SK-N-SH (cell line): ENCODE data around the gene PKNOX2.

Experiments
- CTCF ChIP-seq: fragments of 200-600 bp; sonication (generic); IDR thresholded peaks from 2 replicates; pipeline ENCODE4 v1.6.1; 2017; ENCODE audit warnings: antibody characterized with exemption, mild to moderate bottlenecking, moderate library complexity
- EP300 ChIP-seq, 2 experiments: IDR thresholded peaks; 2 replicates each; pipeline versions ENCODE4 v1.4.0 to v1.6.1; 2012; ENCODE audit warnings: borderline replicate concordance in 1 of 2, low read depth in 1 of 2, low read length in 1 of 2
- EZH2phosphoT487 ChIP-seq: fragments of 200-600 bp; sonication (generic); IDR thresholded peaks from 2 replicates; pipeline ENCODE4 v1.6.1; 2017; ENCODE audit warnings: low read depth, mixed run types, mild to moderate bottlenecking, antibody characterized with exemption, moderate library complexity, borderline replicate concordance
- MAX ChIP-seq: IDR thresholded peaks from 2 replicates; pipeline ENCODE4 v1.4.0; 2012; ENCODE audit warnings: low read depth
- MEF2A ChIP-seq: IDR thresholded peaks from 2 replicates; pipeline ENCODE4 v1.4.0; 2012; ENCODE audit warnings: low read depth, borderline replicate concordance
- MXI1 ChIP-seq: IDR thresholded peaks from 2 replicates; pipeline ENCODE4 v1.6.1; 2012; ENCODE audit warnings: mild to moderate bottlenecking, low read depth, low read length, improper control_type of control experiment
- RCOR1 ChIP-seq: fragments of 150-350 bp; IDR thresholded peaks from 2 replicates; pipeline ENCODE4 v1.6.1; 2017; ENCODE audit warnings: antibody characterized with exemption, low read length
- REST ChIP-seq: IDR thresholded peaks from 2 replicates; pipeline ENCODE4 v1.6.1; 2012; ENCODE audit warnings: mild to moderate bottlenecking, low read depth, low read length, moderate library complexity
- SIN3A ChIP-seq: IDR thresholded peaks from 2 replicates; pipeline ENCODE4 v1.6.1; 2012; ENCODE audit warnings: low read depth, mild to moderate bottlenecking, low read length, moderate library complexity, borderline replicate concordance
- TAF1 ChIP-seq: IDR thresholded peaks from 2 replicates; pipeline ENCODE4 v1.6.1; 2012; ENCODE audit warnings: low read depth, mild to moderate bottlenecking, low read length, moderate library complexity, borderline replicate concordance
- TCF12 ChIP-seq: IDR thresholded peaks from 2 replicates; pipeline ENCODE4 v1.4.0; 2012
- TEAD4 ChIP-seq: IDR thresholded peaks from 2 replicates; pipeline ENCODE4 v1.4.0; 2012; ENCODE audit warnings: mild to moderate bottlenecking, borderline replicate concordance; ENCODE audit not compliant: insufficient read depth
- YY1 ChIP-seq: IDR thresholded peaks from 2 replicates; pipeline ENCODE4 v1.4.0; 2012; ENCODE audit warnings: low read depth, mild to moderate bottlenecking
- ZBTB33 ChIP-seq: IDR thresholded peaks from 2 replicates; pipeline ENCODE4 v1.4.0; 2012; ENCODE audit warnings: low read depth, borderline replicate concordance

GRCh38 chr11:125312812-125313211 lies 148.3 kb downstream of the PKNOX2 start:
- TF ChIP-seq MAX: no peak
- TF ChIP-seq CTCF: no peak
- TF ChIP-seq RCOR1: no peak
- TF ChIP-seq TCF12: no peak
- no peak for TF ChIP-seq YY1
- no peak for TF ChIP-seq EZH2phosphoT487
- TF ChIP-seq ZBTB33: no peak
- no peak for TF ChIP-seq TAF1
- TF ChIP-seq EP300 (IDR thresholded peaks at IDR 0.05; ENCODE audit: borderline replicate concordance in 1 of 2, low read depth in 1 of 2, low read length in 1 of 2): no peak
- no peak for TF ChIP-seq TEAD4
- no peak for TF ChIP-seq MEF2A
- TF ChIP-seq REST: no peak
- TF ChIP-seq SIN3A: no peak
- TF ChIP-seq MXI1: no peak
